Ascending aorta (tissue), 2 donors: ENCODE measurements around the gene NAA35. TPM values are rescaled to one million over a fixed set of nuclear protein-coding genes. Genes with fewer than 3 reads are reported as not detected.

Experiments
- DNase-seq, 2 donors: peaks; one replicate each; pipeline ENCODE4 v3.0.0-alpha.2; 2019; ENCODE audit warnings: low spot score in 2 of 2
- H3K27ac ChIP-seq, 2 donors: fragments of 200-600 bp; sonication (generic); one replicate each; pipeline ENCODE4 v1.5.1; 2016 to 2017; ENCODE audit warnings: mild to moderate bottlenecking in 1 of 2
- H3K27me3 ChIP-seq: fragments of 200-600 bp; sonication (generic); one replicate; pipeline ENCODE4 v1.5.1; 2017
- H3K36me3 ChIP-seq, 2 donors: fragments of 200-600 bp; sonication (generic); one replicate each; pipeline ENCODE4 v1.5.1; 2016
- H3K4me1 ChIP-seq, 2 donors: fragments of 200-600 bp; sonication (generic); one replicate each; pipeline ENCODE4 v1.5.1; 2016 to 2017; ENCODE audit warnings: mild to moderate bottlenecking in 1 of 2
- H3K4me3 ChIP-seq, 2 donors: fragments of 200-600 bp; sonication (generic); one replicate each; pipeline ENCODE4 v1.5.1; 2016 to 2017; ENCODE audit warnings: mild to moderate bottlenecking in 1 of 2
- H3K9me3 ChIP-seq, 2 donors: fragments of 200-600 bp; sonication (generic); one replicate each; pipeline ENCODE4 v1.5.1; 2016
- CTCF ChIP-seq, 3 experiments: fragments of 200-600 bp in 2 of 3; fragments of 450-650 bp in 1 of 3; sonication (generic) in 2 of 3; IDR thresholded peaks; one replicate each; pipeline ENCODE4 v1.5.1; 2016 to 2019; ENCODE audit warnings: antibody characterized with exemption in 3 of 3, mild to moderate bottlenecking in 1 of 3, moderate library complexity in 1 of 3
- intact Hi-C: fragments of 100-400 bp; cut with DNase I; formaldehyde crosslinking; loops from one replicate; pipeline ENCODE4 v1.15.1; 2023
- total RNA-seq: library from RNA; depleted of rRNA; stranded (reverse); fragments of >200 nt; gene quantifications from one replicate; pipeline ENCODE4 v1.1.0, GENCODE V29; 2016

The NAA35 gene
- total RNA-seq, 1 donor from 2014 or later: 3.3 TPM

- no peak for DNase-seq
- H3K4me1 ChIP-seq: no peaks in the 10 kb centered on the region
- H3K9me3 ChIP-seq: peaks cover 5 to 6% of the 10 kb centered on the region in 2 donors
- intact Hi-C loops: no loop called here
- H3K4me3 ChIP-seq: no peak overlapping the region
- H3K27me3 ChIP-seq: no peaks in the 10 kb centered on the region
- peaks cover 41 to 87% of the 10 kb centered on the region in 2 donors for H3K36me3 ChIP-seq
- no peak overlapping the region for H3K27ac ChIP-seq
- no peak for TF ChIP-seq CTCF (IDR thresholded peaks at IDR 0.05)
Measured at GRCh38 chr9:86009133-86009532, 68.2 kb downstream of the NAA35 start.

GRCh38 chr9:86020731-86021130 is 79.8 kb downstream of the NAA35 start:
- intact Hi-C loops: no loop called here
- Histone ChIP-seq H3K36me3 (peaks cover 36 to 67% of the 10 kb centered on the region in 2 donors), H3K27ac (no peak overlapping the region)

GRCh38 chr9:86021166-86021565 is 80.2 kb downstream of the NAA35 start:
- Histone ChIP-seq H3K27ac (no peak overlapping the region), H3K4me3 (no peak overlapping the region), H3K9me3 (no peaks in the 10 kb centered on the region), H3K36me3 (peaks cover 36 to 71% of the 10 kb centered on the region in 2 donors), H3K27me3 (no peaks in the 10 kb centered on the region), H3K4me1 (no peaks in the 10 kb centered on the region)
- DNase-seq: no peak
- TF ChIP-seq CTCF (IDR thresholded peaks at IDR 0.05): no peak
- intact Hi-C loops: no loop called here

More at GRCh38 chr9:86020731-86021130, 79.8 kb downstream of the NAA35 start:
- Histone ChIP-seq H3K4me1 (no peaks in the 10 kb centered on the region), H3K27me3 (no peaks in the 10 kb centered on the region), H3K4me3 (no peak overlapping the region), H3K9me3 (no peaks in the 10 kb centered on the region)
- DNase-seq: no peak
- no peak for TF ChIP-seq CTCF (IDR thresholded peaks at IDR 0.05)

- H3K27me3 ChIP-seq: no peaks in the 10 kb centered on the region
- intact Hi-C loops: no loop called here
- H3K9me3 ChIP-seq: no peaks in the 10 kb centered on the region
- H3K27ac ChIP-seq: no peak overlapping the region
- no peak for DNase-seq
- no peaks in the 10 kb centered on the region for H3K4me1 ChIP-seq
- TF ChIP-seq CTCF (IDR thresholded peaks at IDR 0.05): no peak
- H3K36me3 ChIP-seq: peaks cover 27 to 79% of the 10 kb centered on the region in 2 donors
- H3K4me3 ChIP-seq: no peak overlapping the region
Measured at GRCh38 chr9:86022687-86023266, 81.8 kb downstream of the NAA35 start.

DNA sequence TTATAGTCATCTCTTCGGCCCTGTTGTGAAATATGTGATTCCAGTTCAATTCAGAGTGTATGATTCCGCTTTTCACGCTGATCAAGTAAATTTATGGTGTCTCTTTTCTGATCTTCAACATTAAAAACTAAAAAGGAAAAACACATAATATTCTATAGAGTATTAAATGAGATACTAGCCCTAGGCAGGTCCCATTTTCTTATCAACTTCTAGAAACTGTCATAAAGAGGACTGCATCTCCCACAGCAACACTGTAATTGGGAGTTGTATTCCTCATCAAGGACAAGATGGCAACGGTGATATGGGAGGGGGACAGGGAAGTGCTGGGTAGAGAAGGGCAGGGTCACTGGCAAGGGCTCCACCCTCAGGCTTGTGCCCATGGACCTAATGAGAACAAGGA is 86.8 kb downstream of the NAA35 start:
- intact Hi-C loops: no loop called here

More for the DNA sequence above, 86.8 kb downstream of the NAA35 start:
- no peak overlapping the region for H3K27ac ChIP-seq
- DNase-seq: no peak
- peaks cover 6 to 48% of the 10 kb centered on the region in 2 donors for H3K36me3 ChIP-seq
- H3K27me3 ChIP-seq: no peaks in the 10 kb centered on the region
- no peaks in the 10 kb centered on the region for H3K9me3 ChIP-seq
- H3K4me3 ChIP-seq: no peak overlapping the region
- H3K4me1 ChIP-seq: no peaks in the 10 kb centered on the region
- no peak for TF ChIP-seq CTCF (IDR thresholded peaks at IDR 0.05)
